Motor neuron (in vitro differentiated cells): ENCODE measurements around the gene APPBP2. TPM values are rescaled to one million over a fixed set of nuclear protein-coding genes. Genes with fewer than 3 reads are reported as not detected.
A peak's percentile ranks its signal among the peaks of the same experiment; 100 is the strongest.

ENCODE experiments used
- ATAC-seq, 8 experiments: fragments of 200-7000 bp; cut with Tn5 transposase; replicated peaks in 6 of 8; 2 replicates each; pipeline ENCODE4 v1.8.0; 2021; ENCODE audit warnings: mild to moderate bottlenecking in 8 of 8, moderate library complexity in 8 of 8
- H3K27ac ChIP-seq, 2 donors: fragments of 250-450 bp; sonication (Bioruptor Pico); 2 replicates each; pipeline ENCODE4 v1.9.0; 2021; ENCODE audit warnings: antibody characterized with exemption in 2 of 2, mild to moderate bottlenecking in 2 of 2, moderate library complexity in 1 of 2
- H3K4me1 ChIP-seq, 2 donors: fragments of 250-450 bp; sonication (Bioruptor Pico); replicated peaks in 1 of 2; 2 replicates each; pipeline ENCODE4 v1.6.1; 2021; ENCODE audit warnings: antibody characterized with exemption in 2 of 2, mild to moderate bottlenecking in 2 of 2, moderate library complexity in 1 of 2
- H3K4me3 ChIP-seq, 5 donors: fragments of 250-450 bp; sonication (Bioruptor Pico); 2 replicates each; pipeline ENCODE4 v1.9.0; 2021; ENCODE audit warnings: antibody characterized with exemption in 5 of 5, mild to moderate bottlenecking in 5 of 5, moderate library complexity in 4 of 5
- WGBS, 10 experiments: fragments of 450-650 bp; shearing (Covaris generic); methylation state at CpG; one replicate each; pipeline ENCODE4 v1.0.0; 2022; 5-methylcytosine and 5-hydroxymethylcytosine counted together
- in situ Hi-C, 9 experiments: fragments of 400-800 bp; cut with MboI; loops; one replicate each; pipeline ENCODE4 v1.15.0; 2021; ENCODE audit warnings: low sequenced_read_pairs in 9 of 9, low pct_unique_long_range_greater_than_20kb in 2 of 9; ENCODE audit not compliant: unreplicated experiment in 9 of 9
- total RNA-seq, 8 experiments: library from RNA; unstranded; fragments of 300-600 nt; gene quantifications; 2 replicates each; pipeline versions ENCODE4 v1.2.3 to v1.2.4, GENCODE V29; 2022

APPBP2 gene
- total RNA-seq, 8 experiments from 2014 or later: 21.7 to 68.1 (median 25.5) TPM

- WGBS, 10 experiments: 70 to 100% (median 91%) methylated on average over 2 to 4 of the region's 4 CpGs; no CpG with 5 or more reads in 3 of the 10 experiments
- in situ Hi-C loops: no loop called here
Measured at GRCh38 chr17:60463157-60463835, 62.7 kb downstream of the APPBP2 start.

DNA sequence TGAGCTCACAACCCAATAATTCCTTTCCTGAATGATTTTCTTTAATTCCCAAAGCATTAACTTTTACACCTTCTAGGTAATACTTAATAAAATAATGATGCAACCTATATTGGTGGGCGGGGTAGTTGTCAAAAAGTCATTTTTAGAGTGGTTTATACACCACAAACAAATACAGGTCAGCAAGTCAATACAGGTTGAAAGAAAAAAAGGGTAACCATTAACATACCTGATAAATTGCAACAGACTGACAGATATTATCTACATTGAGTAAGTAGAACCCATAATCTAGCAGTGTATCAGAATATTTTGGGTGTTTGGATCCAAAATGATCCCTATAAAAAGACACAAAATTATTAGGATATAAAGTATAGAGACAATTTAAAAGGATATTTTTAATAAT lies 64.5 kb downstream of the APPBP2 start:
- ATAC-seq: no peak
- WGBS, 10 experiments: 92 to 100% (median 100%) methylated on average over 1 of the region's 1 CpG; no CpG with 5 or more reads in 3 of the 10 experiments
- in situ Hi-C loops: no loop called here

More at GRCh38 chr17:60463157-60463835, 62.7 kb downstream of the APPBP2 start:
- no peak overlapping the region for H3K27ac ChIP-seq
- no peaks in the 10 kb centered on the region for H3K4me1 ChIP-seq
- no peak for ATAC-seq
- H3K4me3 ChIP-seq: no peak overlapping the region

DNA sequence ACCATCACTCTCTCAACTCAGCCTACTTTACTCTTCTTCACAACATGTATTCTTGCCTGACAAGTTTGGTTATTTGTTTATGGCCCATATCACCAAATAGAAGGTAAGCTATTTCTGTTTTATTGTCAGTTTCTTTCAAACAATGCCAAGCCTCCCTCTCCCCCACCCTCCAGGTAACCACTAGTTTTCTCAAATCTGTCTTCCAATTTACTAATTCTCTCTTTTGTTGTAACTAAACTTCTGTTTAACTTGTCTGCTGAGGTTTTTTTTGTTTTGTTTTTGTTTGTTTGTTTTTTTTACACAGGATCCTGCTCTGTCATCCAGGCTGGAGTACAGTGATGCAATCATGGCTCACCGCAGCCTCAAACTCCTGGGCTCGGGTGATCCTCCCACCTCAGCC lies 68.9 kb downstream of the APPBP2 start:
- no peak overlapping the region for H3K27ac ChIP-seq
- in situ Hi-C loops: no loop called here
- no peak for ATAC-seq
- WGBS, 10 experiments: 85 to 100% (median 100%) methylated on average over 1 to 2 of the region's 2 CpGs; no CpG with 5 or more reads in 5 of the 10 experiments
- no peaks in the 10 kb centered on the region for H3K4me1 ChIP-seq
- no peak overlapping the region for H3K4me3 ChIP-seq

More for the DNA sequence above, 64.5 kb downstream of the APPBP2 start:
- Histone ChIP-seq H3K27ac (no peak overlapping the region), H3K4me3 (no peak overlapping the region), H3K4me1 (no peaks in the 10 kb centered on the region)

GRCh38 chr17:60455378-60455777 lies 70.7 kb downstream of the APPBP2 start:
- in situ Hi-C loops: no loop called here
- no peaks in the 10 kb centered on the region for H3K4me1 ChIP-seq
- H3K4me3 ChIP-seq: no peak overlapping the region
- ATAC-seq: no peak
- no peak overlapping the region for H3K27ac ChIP-seq
- WGBS, 10 experiments: 94 to 100% (median 96%) methylated on average over 1 to 4 of the region's 4 CpGs

DNA sequence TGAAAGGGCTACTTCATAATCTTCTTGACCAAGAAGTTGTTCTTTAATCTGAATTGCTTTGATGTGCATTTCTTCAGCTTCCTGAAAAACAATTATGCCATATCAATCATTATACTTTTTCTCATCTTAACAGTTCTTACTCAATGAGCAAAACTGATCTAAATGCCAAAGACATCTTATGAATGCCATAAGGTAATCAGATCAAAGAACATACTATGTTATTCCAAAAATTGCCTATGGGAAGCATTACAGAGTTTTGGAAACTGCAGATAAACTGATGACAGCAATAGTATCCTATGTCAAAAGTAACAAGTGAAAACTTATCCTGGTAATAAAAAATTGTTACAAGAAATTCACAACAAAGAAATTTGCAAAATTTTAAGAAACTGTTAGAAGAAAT lies 74.1 kb downstream of the APPBP2 start:
- Histone ChIP-seq H3K27ac (no peak overlapping the region), H3K4me3 (no peak overlapping the region), H3K4me1 (no peaks in the 10 kb centered on the region)
- ATAC-seq: no peak
- in situ Hi-C loops: no loop called here

DNA sequence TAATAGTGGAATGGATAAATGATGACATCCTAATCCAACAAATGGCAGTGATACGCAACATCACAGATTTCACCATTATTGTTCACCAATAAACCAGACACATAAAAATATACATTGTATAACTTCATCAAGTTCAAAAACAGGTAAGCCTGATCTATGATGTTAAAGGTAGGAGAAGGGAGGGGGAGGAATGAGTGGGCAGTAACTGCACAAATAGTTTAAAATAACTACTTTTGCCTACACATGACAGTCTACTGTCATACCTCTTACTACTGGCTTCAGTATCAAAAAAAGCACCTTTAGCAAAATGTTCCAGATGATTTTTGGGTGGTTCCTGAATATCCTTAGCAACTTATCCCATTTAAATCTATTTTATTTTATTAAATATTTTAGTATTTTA lies 75.0 kb downstream of the APPBP2 start:
- WGBS, 10 experiments: 88 to 100% (median 100%) methylated on average over 1 of the region's 1 CpG
- no peak for ATAC-seq
- no peak overlapping the region for H3K27ac ChIP-seq
- in situ Hi-C loops: no loop called here
- no peaks in the 10 kb centered on the region for H3K4me1 ChIP-seq
- H3K4me3 ChIP-seq: no peak overlapping the region

- Histone ChIP-seq H3K4me3 (no peak overlapping the region), H3K27ac (no peak overlapping the region), H3K4me1 (peaks cover 1 to 5% of the 10 kb centered on the region in 2 donors)
- in situ Hi-C loops: loop anchor here in 5 of 9 experiments (25.0 kb wide), 2 partner anchors 210 to 310 kb away; partner anchors contain the start of gene CA4 (in 5 of the 5)
- ATAC-seq: no peak
- 88 to 100% (median 97%) methylated on average over 1 to 8 of the region's 8 CpGs; no CpG with 5 or more reads in 1 of the 10 experiments for WGBS, 10 experiments
Measured at GRCh38 chr17:60447375-60447774, 78.7 kb downstream of the APPBP2 start.

DNA sequence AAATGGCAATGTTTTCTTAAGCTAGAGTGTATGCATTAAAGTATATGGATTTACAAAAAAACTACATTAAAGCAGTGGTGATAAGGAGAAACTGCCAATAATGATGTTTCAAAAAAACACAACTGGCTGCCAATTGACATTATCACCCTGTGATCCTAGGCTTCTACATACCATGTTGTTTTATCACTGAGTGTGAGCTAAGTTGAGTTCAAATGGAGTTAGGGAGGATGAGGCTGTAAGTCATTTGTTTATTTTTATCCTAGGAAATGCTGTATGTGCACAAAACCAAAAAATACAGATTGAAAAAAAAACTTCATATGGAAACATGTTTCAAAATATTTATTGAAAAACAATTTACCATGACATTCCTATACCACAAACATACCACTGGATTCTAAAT lies 80.9 kb downstream of the APPBP2 start:
- in situ Hi-C loops: loop anchor here in 5 of 9 experiments (25.0 kb wide), 2 partner anchors 208 to 308 kb away; partner anchors contain the start of gene CA4 (in 5 of the 5)
- Histone ChIP-seq H3K4me3 (no peak overlapping the region), H3K4me1 (peaks cover 5 to 10% of the 10 kb centered on the region in 2 donors), H3K27ac (no peak overlapping the region)
- no peak for ATAC-seq

DNA sequence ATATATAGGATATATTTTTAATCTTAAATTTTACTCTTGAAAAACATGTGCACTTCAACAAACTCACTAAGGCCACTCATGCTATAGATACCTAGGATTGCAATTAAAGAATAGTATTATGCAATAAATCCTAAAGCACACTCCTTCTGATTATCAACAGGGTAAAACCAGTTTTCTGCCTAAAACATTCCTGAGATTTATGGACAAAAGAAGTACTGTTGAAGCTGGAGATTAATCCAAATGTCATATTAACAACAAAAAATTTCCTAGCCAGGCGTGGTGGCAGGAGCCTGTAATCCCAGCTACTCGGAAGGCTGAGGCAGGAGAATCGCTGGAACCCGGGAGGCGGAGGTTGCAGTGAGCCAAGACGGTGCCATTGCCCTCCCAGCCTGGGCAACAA lies 82.3 kb downstream of the APPBP2 start:
- Histone ChIP-seq H3K27ac (no peak overlapping the region), H3K4me3 (no peak overlapping the region)
- in situ Hi-C loops: loop anchor here in 5 of 9 experiments (25.0 kb wide), 2 partner anchors 206 to 306 kb away; partner anchors contain the start of gene CA4 (in 5 of the 5)

DNA sequence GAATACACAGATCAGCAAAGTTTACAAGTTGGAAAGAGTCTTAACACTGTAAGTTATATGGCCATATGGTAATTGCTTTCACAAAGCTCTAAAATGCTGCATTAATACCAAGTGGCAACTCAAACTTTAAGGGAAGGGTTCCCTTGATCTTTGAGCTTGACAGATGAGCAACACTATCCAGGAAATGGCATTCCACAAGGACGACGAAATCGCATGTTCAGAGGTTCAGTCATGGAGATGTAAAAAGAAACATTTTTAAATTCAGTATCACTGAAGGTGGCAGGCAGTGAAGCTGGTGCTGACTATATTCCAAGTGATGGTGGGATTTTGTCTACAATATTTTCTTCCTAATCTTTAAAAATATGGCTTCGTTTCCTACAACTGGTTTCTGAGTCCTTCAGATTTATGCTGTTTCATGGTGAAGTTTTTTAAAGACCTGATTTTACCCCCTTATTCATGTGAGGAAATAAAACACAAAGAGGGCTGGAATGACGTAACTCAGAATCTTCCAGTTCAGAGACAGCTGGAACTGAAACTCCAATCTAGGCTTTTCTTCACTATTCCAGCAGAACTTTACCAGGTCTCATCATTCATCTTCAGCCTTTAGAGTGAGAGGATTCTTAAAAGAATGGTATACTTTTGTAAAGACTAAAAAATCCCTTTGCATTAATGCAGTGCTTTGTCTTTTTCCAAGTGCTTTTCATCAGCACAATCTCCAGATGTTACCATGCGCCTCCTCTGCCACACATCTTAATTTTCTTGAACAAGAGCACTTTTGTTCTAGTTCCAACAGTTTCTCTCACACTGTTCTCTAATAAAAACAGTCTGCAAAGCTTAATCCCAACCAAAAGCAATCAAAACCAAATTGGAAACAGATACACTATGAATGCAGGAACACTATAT lies 83.5 kb downstream of the APPBP2 start:
- ATAC-seq: peak in 6 of 8 experiments; percentile 6 to 61 (median 30)
- Histone ChIP-seq H3K27ac (peak overlapping the region in 1 of 2 donors; percentile 57), H3K4me1 (peaks cover 5 to 10% of the 10 kb centered on the region in 2 donors), H3K4me3 (no peak overlapping the region)
- 11 to 92% (median 61%) methylated on average over 2 to 6 of the region's 6 CpGs; no CpG with 5 or more reads in 1 of the 10 experiments for WGBS, 10 experiments
- in situ Hi-C loops: loop anchor here in 5 of 9 experiments (25.0 kb wide), 2 partner anchors 205 to 305 kb away; partner anchors contain the start of gene CA4 (in 5 of the 5)

More for the DNA sequence above, 82.3 kb downstream of the APPBP2 start:
- H3K4me1 ChIP-seq: peaks cover 5 to 10% of the 10 kb centered on the region in 2 donors
- 64 to 100% (median 90%) methylated on average over 2 to 5 of the region's 6 CpGs; no CpG with 5 or more reads in 3 of the 10 experiments for WGBS, 10 experiments
- ATAC-seq: no peak

- WGBS, 10 experiments: 0 to 100% (median 43%) methylated on average over 1 to 2 of the region's 2 CpGs; no CpG with 5 or more reads in 1 of the 10 experiments
- in situ Hi-C loops: loop anchor here in 5 of 9 experiments (25.0 kb wide), 2 partner anchors 202 to 302 kb away; partner anchors contain the start of gene CA4 (in 5 of the 5)
- Histone ChIP-seq H3K4me3 (no peak overlapping the region), H3K4me1 (peaks cover 5 to 10% of the 10 kb centered on the region in 2 donors), H3K27ac (no peak overlapping the region)
- peak in 1 of 8 experiments; percentile 19 for ATAC-seq
Measured at GRCh38 chr17:60439501-60439900, 86.5 kb downstream of the APPBP2 start.

- in situ Hi-C loops: loop anchor here in 5 of 9 experiments (25.0 kb wide), 2 partner anchors 199 to 299 kb away; partner anchors contain the start of gene CA4 (in 5 of the 5)
- 44 to 100% (median 74%) methylated on average over 2 to 5 of the region's 5 CpGs; no CpG with 5 or more reads in 2 of the 10 experiments for WGBS, 10 experiments
- no peak overlapping the region for H3K27ac ChIP-seq
Measured at GRCh38 chr17:60436676-60437075, 89.4 kb downstream of the APPBP2 start.

More at GRCh38 chr17:60436676-60437075, 89.4 kb downstream of the APPBP2 start:
- ATAC-seq: no peak
- no peaks in the 10 kb centered on the region for H3K4me1 ChIP-seq
- no peak overlapping the region for H3K4me3 ChIP-seq
